ENCODE measurements around the gene KRT86.
"Not testable (repeated sequence)": the region's sequence is repeated elsewhere in the genome, so short reads cannot be mapped to it uniquely, and the experiment has no call there.

Gene KRT86

GRCh38 chr12:52239767-52240166 lies 34.7 kb upstream of the KRT86 start:
- peaks cover 8% of the 10 kb centered on the region for H3K4me1 ChIP-seq (ENCODE audit: control insufficient read depth, low read length)
- H3K9me3 ChIP-seq (ENCODE audit: control insufficient read depth, insufficient read depth, low read length): no peaks in the 10 kb centered on the region
- H3K79me2 ChIP-seq (ENCODE audit: control insufficient read depth, low read length): no peaks in the 10 kb centered on the region
- H3K4me2 ChIP-seq (ENCODE audit: low read length): no peak overlapping the region
- H3K36me3 ChIP-seq (ENCODE audit: control insufficient read depth, low read length): no peaks in the 10 kb centered on the region
- H3K4me3 ChIP-seq (ENCODE audit: low read length): no peak overlapping the region
- no peaks in the 10 kb centered on the region for H3K9me2 ChIP-seq (replicated peaks; ENCODE audit: control insufficient read depth, low read length)
- 0 out of 2 replicates have a peak, but pooled peaks cover 2% of the 10 kb centered on the region for H3K27me3 ChIP-seq (ENCODE audit: control insufficient read depth, low read length)
- no peak overlapping the region for H3K27ac ChIP-seq (ENCODE audit: low read depth, low read length)
- no peaks in the 10 kb centered on the region for H3F3A ChIP-seq (ENCODE audit: control insufficient read depth, insufficient read depth)
- no peaks in the 10 kb centered on the region for H4K20me1 ChIP-seq (ENCODE audit: control insufficient read depth, insufficient read depth, low read depth, low read length)
- TF ChIP-seq CTCF (IDR thresholded peaks at IDR 0.05; ENCODE audit: low read depth, low read length, poor library complexity, severe bottlenecking) (no peak), EZH2phosphoT487 (IDR thresholded peaks at IDR 0.05; ENCODE audit: borderline replicate concordance, low read length) (no peak)

GRCh38 chr12:52240247-52240646 lies 34.2 kb upstream of the KRT86 start:
- not testable (repeated sequence) for H3F3A ChIP-seq (ENCODE audit: control insufficient read depth, insufficient read depth); H3K4me2 ChIP-seq (ENCODE audit: low read length); H3K36me3 ChIP-seq (ENCODE audit: control insufficient read depth, low read length); H3K27me3 ChIP-seq (ENCODE audit: control insufficient read depth, low read length); H3K27ac ChIP-seq (ENCODE audit: low read depth, low read length); H3K9me3 ChIP-seq (ENCODE audit: control insufficient read depth, insufficient read depth, low read length); H4K20me1 ChIP-seq (ENCODE audit: control insufficient read depth, insufficient read depth, low read depth, low read length); H3K4me1 ChIP-seq (ENCODE audit: control insufficient read depth, low read length); H3K4me3 ChIP-seq (ENCODE audit: low read length); H3K9me2 ChIP-seq (replicated peaks; ENCODE audit: control insufficient read depth, low read length); H3K79me2 ChIP-seq (ENCODE audit: control insufficient read depth, low read length)

- H3K4me2 ChIP-seq (ENCODE audit: low read length): no peak overlapping the region
- TF ChIP-seq CTCF (IDR thresholded peaks at IDR 0.05; ENCODE audit: low read depth, low read length, poor library complexity, severe bottlenecking): no peak
- TF ChIP-seq EZH2phosphoT487 (IDR thresholded peaks at IDR 0.05; ENCODE audit: borderline replicate concordance, low read length): no peak
Observed at GRCh38 chr12:52241205-52241842, 33.1 kb upstream of the KRT86 start.

GRCh38 chr12:52242442-52243258 lies 31.8 kb upstream of the KRT86 start:
- peaks cover 8% of the 10 kb centered on the region for H3K4me1 ChIP-seq (ENCODE audit: control insufficient read depth, low read length)
- H3K27ac ChIP-seq (ENCODE audit: low read depth, low read length): no peak overlapping the region
- no peak overlapping the region for H3K4me2 ChIP-seq (ENCODE audit: low read length)
- no peaks in the 10 kb centered on the region for H3F3A ChIP-seq (ENCODE audit: control insufficient read depth, insufficient read depth)
- H3K9me3 ChIP-seq (ENCODE audit: control insufficient read depth, insufficient read depth, low read length): no peaks in the 10 kb centered on the region
- no peaks in the 10 kb centered on the region for H3K9me2 ChIP-seq (replicated peaks; ENCODE audit: control insufficient read depth, low read length)
- no peaks in the 10 kb centered on the region for H3K36me3 ChIP-seq (ENCODE audit: control insufficient read depth, low read length)
- H3K27me3 ChIP-seq (ENCODE audit: control insufficient read depth, low read length): peaks cover 2% of the 10 kb centered on the region; the same call in 1 of the 2 replicates
- H3K79me2 ChIP-seq (ENCODE audit: control insufficient read depth, low read length): no peaks in the 10 kb centered on the region
- no peaks in the 10 kb centered on the region for H4K20me1 ChIP-seq (ENCODE audit: control insufficient read depth, insufficient read depth, low read depth, low read length)
- no peak overlapping the region for H3K4me3 ChIP-seq (ENCODE audit: low read length)
- no peak for TF ChIP-seq EZH2phosphoT487 (IDR thresholded peaks at IDR 0.05; ENCODE audit: borderline replicate concordance, low read length)
- TF ChIP-seq CTCF (IDR thresholded peaks at IDR 0.05; ENCODE audit: low read depth, low read length, poor library complexity, severe bottlenecking): no peak

More at GRCh38 chr12:52241205-52241842, 33.1 kb upstream of the KRT86 start:
- H3K9me3 ChIP-seq (ENCODE audit: control insufficient read depth, insufficient read depth, low read length): no peaks in the 10 kb centered on the region
- H3K36me3 ChIP-seq (ENCODE audit: control insufficient read depth, low read length): no peaks in the 10 kb centered on the region
- H3K79me2 ChIP-seq (ENCODE audit: control insufficient read depth, low read length): no peaks in the 10 kb centered on the region
- H3K4me1 ChIP-seq (ENCODE audit: control insufficient read depth, low read length): peaks cover 8% of the 10 kb centered on the region
- peaks cover 2% of the 10 kb centered on the region; the same call in 1 of the 2 replicates for H3K27me3 ChIP-seq (ENCODE audit: control insufficient read depth, low read length)
- no peaks in the 10 kb centered on the region for H4K20me1 ChIP-seq (ENCODE audit: control insufficient read depth, insufficient read depth, low read depth, low read length)
- H3K4me3 ChIP-seq (ENCODE audit: low read length): no peak overlapping the region
- no peaks in the 10 kb centered on the region for H3K9me2 ChIP-seq (replicated peaks; ENCODE audit: control insufficient read depth, low read length)
- H3K27ac ChIP-seq (ENCODE audit: low read depth, low read length): no peak overlapping the region
- H3F3A ChIP-seq (ENCODE audit: control insufficient read depth, insufficient read depth): no peaks in the 10 kb centered on the region
